Neuron (in vitro differentiated cells): Measurements from ENCODE around the gene CASQ2.

Experiments
- H2AFZ ChIP-seq: one replicate; pipeline ENCODE4 v1.6.1; 2013; ENCODE audit warnings: low read depth, mild to moderate bottlenecking, inconsistent platforms, low read length, moderate library complexity
- H3K27me3 ChIP-seq: one replicate; pipeline ENCODE4 v1.6.1; 2013; ENCODE audit warnings: low read length; ENCODE audit not compliant: insufficient read depth
- H3K36me3 ChIP-seq: one replicate; pipeline ENCODE4 v1.6.1; 2013; ENCODE audit warnings: low read length; ENCODE audit not compliant: insufficient read depth
- H3K4me1 ChIP-seq: one replicate; pipeline ENCODE4 v1.6.1; 2013; ENCODE audit warnings: low read length; ENCODE audit not compliant: insufficient read depth
- H3K4me3 ChIP-seq: 2 replicates; pipeline ENCODE4 v1.5.1; 2013; ENCODE audit warnings: mild to moderate bottlenecking, low read length, moderate library complexity
- H3K9me3 ChIP-seq: one replicate; pipeline ENCODE4 v1.6.1; 2013; ENCODE audit warnings: low read length

CASQ2 gene

DNA sequence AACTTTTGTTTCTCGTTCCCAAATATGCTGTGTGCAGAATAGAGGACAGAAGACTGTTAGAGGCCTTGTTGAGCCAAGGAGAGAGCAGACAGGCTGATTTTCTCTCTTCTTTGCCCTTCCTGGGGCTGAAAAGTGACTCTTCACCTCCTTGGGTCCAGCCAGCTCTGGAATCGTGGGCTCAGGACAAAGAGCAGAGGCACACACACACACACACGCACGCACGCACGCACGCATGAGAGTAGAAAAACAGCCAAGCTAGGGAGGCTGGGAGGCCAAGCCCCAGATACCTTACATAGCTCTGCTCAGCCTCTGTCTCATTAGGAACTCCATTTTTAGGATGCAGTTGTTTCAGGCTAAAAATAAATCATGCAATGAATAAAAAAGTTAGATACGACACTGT lies at the start of gene CASQ2:
CASQ2 (minus strand) TSS at position 166 of the 400 bp plus-strand sequence. CDS start 173 bp downstream, outside the sequence.
- Histone ChIP-seq H3K4me1 (no peaks in the 10 kb centered on the region), H3K27me3 (no peaks in the 10 kb centered on the region), H2AFZ (no peak within 1 kb of the TSS), H3K36me3 (no peaks in the 10 kb centered on the region), H3K4me3 (no peak within 1 kb of the TSS), H3K9me3 (no peaks in the 10 kb centered on the region)

- Histone ChIP-seq H2AFZ (no peak overlapping the region), H3K27me3 (no peaks in the 10 kb centered on the region), H3K9me3 (no peaks in the 10 kb centered on the region)
These were observed 47.2 kb upstream of the CASQ2 start for GRCh38 chr1:115815694-115816093.

GRCh38 chr1:115814685-115815398 lies 46.3 kb upstream of the CASQ2 start:
- Histone ChIP-seq H3K4me3 (no peak overlapping the region), H3K27me3 (no peaks in the 10 kb centered on the region), H3K4me1 (no peaks in the 10 kb centered on the region), H2AFZ (no peak overlapping the region), H3K36me3 (no peaks in the 10 kb centered on the region), H3K9me3 (no peaks in the 10 kb centered on the region)

More at GRCh38 chr1:115815694-115816093, 47.2 kb upstream of the CASQ2 start:
- no peak overlapping the region for H3K4me3 ChIP-seq
- H3K36me3 ChIP-seq = no peaks in the 10 kb centered on the region
- no peaks in the 10 kb centered on the region for H3K4me1 ChIP-seq

DNA sequence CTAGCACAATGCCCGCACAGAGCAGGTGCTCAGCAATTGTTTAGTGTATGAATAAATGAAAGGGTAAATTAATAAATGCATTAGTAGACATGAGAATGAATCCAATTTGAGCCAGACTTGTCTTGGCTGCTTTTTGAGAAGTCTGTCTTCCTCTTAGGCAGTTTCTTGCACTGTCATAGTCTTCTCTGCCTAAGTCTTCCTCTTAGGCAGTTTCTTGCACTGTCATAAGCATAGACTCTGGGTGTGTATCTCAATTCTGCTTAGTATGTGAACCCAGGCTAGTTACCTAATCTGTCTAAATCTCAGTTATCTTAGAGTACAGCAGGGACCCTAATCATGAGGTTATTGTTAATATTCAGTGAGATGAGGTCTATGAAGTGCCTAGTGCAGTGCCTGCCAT lies 45.2 kb upstream of the CASQ2 start:
- H2AFZ ChIP-seq = no peak overlapping the region
- H3K36me3 ChIP-seq = no peaks in the 10 kb centered on the region
- no peaks in the 10 kb centered on the region for H3K9me3 ChIP-seq
- no peaks in the 10 kb centered on the region for H3K27me3 ChIP-seq
- no peaks in the 10 kb centered on the region for H3K4me1 ChIP-seq
- no peak overlapping the region for H3K4me3 ChIP-seq

GRCh38 chr1:115811140-115811828 lies 42.8 kb upstream of the CASQ2 start:
- Histone ChIP-seq H3K4me3 (no peak overlapping the region), H2AFZ (no peak overlapping the region), H3K9me3 (no peaks in the 10 kb centered on the region), H3K4me1 (no peaks in the 10 kb centered on the region), H3K36me3 (no peaks in the 10 kb centered on the region), H3K27me3 (no peaks in the 10 kb centered on the region)

- H3K27me3 ChIP-seq = no peaks in the 10 kb centered on the region
- H2AFZ ChIP-seq = no peak overlapping the region
- H3K4me3 ChIP-seq = no peak overlapping the region
- H3K4me1 ChIP-seq = no peaks in the 10 kb centered on the region
- no peaks in the 10 kb centered on the region for H3K36me3 ChIP-seq
- no peaks in the 10 kb centered on the region for H3K9me3 ChIP-seq
These were observed 42.1 kb upstream of the CASQ2 start for GRCh38 chr1:115810609-115811008.

DNA sequence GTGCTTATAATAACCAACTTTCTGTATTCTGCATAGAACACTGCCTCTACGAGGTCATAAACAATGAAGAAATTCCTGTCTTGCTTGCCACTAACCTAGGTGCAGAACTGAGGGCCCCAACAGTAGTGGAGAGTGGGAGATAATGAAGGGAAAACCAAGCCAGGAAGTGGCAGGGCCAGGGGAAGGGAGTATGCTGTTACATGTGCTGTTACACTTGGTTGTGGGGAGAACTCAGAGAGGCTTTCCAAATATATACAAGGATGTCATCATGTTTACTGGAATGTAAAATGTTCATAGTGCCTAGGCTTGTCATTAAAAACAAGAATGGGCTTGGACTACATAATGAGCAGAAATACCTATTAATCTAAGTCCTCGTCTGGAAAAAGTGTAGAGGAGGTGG lies 41.3 kb upstream of the CASQ2 start:
- H3K4me1 ChIP-seq = no peaks in the 10 kb centered on the region
- H2AFZ ChIP-seq = no peak overlapping the region
- no peaks in the 10 kb centered on the region for H3K27me3 ChIP-seq
- H3K9me3 ChIP-seq = no peaks in the 10 kb centered on the region
- H3K36me3 ChIP-seq = no peaks in the 10 kb centered on the region
- no peak overlapping the region for H3K4me3 ChIP-seq

DNA sequence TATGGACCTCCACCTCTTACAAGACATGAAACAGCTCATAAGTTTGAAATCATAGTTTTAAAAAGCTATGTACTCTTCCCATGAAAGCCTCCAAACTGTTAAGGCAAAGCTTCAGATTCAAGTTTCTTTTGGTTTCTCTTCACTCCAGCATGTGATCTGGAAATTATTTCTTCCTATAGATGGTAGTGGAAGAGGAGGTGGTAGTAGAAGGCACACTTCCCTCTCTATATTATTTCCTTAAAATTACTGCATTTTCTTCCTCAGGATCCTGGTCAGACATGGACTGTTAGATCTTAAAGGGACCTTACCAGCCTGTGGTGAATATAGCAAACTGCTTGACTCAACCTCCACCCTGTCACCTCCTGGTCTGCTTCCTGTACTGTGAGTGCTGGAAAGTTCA lies 40.6 kb upstream of the CASQ2 start:
- Histone ChIP-seq H3K27me3 (no peaks in the 10 kb centered on the region), H3K4me3 (no peak overlapping the region), H3K36me3 (no peaks in the 10 kb centered on the region), H2AFZ (no peak overlapping the region), H3K9me3 (no peaks in the 10 kb centered on the region), H3K4me1 (no peaks in the 10 kb centered on the region)

DNA sequence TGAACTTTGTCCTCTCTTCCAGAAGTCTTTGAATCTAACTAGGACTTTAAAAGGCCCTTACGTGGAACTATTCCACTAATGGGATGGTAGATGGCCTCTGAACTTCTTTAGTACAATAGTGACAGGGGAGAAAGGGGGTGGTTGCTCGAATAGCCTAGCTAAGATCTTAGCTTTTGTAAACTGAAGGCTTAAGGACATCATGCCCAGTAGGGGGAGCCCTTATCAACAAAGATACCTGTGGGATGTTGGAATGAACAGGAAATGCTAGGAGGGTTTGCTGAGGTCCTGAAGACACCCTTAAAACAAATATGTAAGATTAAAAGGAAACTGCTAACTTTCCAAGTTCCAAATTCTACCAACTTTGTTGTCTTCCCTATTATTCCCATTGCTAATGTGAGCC lies 39.2 kb upstream of the CASQ2 start:
- H3K9me3 ChIP-seq = no peaks in the 10 kb centered on the region

DNA sequence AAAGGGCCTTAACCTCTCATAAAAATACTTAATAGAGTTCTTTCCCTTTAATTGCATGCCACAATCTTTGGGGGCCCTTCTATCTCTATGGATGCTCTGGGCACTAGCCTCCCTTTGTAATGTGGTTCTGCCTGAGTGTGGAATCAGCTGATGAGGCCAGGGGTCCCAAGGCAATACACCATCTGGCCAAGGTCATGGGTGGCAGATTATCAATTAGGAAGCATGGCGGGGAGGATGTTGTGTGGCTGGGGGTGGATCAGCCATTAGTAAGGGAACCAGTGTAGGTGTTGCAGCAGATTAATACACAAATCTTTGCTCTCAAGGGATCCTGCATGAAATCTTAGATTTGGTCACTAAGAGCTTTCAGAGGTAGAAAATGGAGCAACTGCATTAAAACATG lies 37.1 kb upstream of the CASQ2 start:
- no peaks in the 10 kb centered on the region for H3K27me3 ChIP-seq
- H3K36me3 ChIP-seq = no peaks in the 10 kb centered on the region
- H3K9me3 ChIP-seq = no peaks in the 10 kb centered on the region
- no peak overlapping the region for H2AFZ ChIP-seq
- no peaks in the 10 kb centered on the region for H3K4me1 ChIP-seq
- H3K4me3 ChIP-seq = no peak overlapping the region

More for the DNA sequence above, 39.2 kb upstream of the CASQ2 start:
- Histone ChIP-seq H3K4me1 (no peaks in the 10 kb centered on the region), H3K4me3 (no peak overlapping the region), H3K36me3 (no peaks in the 10 kb centered on the region), H2AFZ (no peak overlapping the region), H3K27me3 (no peaks in the 10 kb centered on the region)

DNA sequence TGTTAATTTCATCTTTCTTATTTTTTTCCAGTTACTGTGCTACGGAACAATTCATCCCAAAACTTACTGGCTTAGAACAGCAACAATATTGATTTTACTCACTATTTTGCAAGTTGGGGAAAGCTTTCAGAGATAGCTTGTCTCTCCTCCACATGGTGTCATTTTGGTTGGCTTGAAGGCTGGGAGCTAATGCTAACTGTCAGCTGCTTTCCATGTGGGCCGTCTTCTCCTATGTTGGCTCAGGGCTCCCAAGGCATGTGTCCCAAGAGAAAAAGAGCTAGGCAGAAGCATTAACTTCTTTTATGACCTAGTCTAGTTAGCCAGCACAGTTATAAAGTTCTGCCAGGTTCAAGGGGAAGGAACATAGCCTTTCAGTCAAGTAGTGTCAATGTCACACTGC lies 33.9 kb upstream of the CASQ2 start:
- Histone ChIP-seq H3K4me1 (peaks cover under 1% of the 10 kb centered on the region), H3K9me3 (no peaks in the 10 kb centered on the region), H3K27me3 (no peaks in the 10 kb centered on the region), H3K36me3 (no peaks in the 10 kb centered on the region), H2AFZ (no peak overlapping the region), H3K4me3 (no peak overlapping the region)

DNA sequence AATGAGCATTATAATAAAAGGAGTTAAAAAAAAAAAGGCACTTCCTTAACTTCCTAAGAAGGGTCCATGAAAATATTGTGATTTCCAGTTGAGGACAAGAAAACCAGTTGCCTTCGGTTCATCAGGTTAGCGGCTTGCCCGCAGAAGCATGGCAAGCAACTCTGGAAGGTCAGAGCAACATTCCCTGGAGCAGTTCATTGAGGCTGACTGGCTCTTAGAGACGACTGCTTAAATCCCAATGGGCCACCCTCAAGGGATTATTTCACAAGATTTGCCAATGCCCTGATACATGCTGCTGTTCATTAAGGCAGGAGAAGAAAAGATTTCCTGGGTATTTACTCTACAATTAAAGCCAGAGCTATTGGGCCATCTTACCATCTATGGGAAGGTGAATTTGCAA lies 29.0 kb upstream of the CASQ2 start:
- H3K27me3 ChIP-seq = no peaks in the 10 kb centered on the region
- H3K9me3 ChIP-seq = no peaks in the 10 kb centered on the region
- H2AFZ ChIP-seq = no peak overlapping the region
- no peaks in the 10 kb centered on the region for H3K36me3 ChIP-seq
- H3K4me1 ChIP-seq = peaks cover 10% of the 10 kb centered on the region
- no peak overlapping the region for H3K4me3 ChIP-seq

DNA sequence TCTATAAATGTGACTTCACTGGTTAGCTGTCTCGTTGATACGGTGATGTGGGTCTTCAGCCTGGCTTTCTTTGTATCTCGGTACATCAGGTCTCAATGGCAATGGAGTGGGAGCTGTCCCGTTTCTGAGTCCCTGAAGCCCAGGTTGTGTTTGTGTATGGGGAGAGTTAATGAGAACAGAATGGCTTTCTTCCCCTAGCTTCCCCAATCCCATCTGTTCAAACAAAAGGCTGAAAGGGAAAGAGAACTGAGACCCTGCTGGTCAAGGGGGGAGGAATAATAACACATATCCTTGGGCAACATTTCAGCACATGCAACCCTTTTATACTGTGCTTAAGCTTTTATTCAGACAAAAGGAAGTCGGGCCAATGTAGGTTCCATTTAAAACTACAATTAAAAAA lies 28.4 kb upstream of the CASQ2 start:
- H3K9me3 ChIP-seq = no peaks in the 10 kb centered on the region
- H3K36me3 ChIP-seq = no peaks in the 10 kb centered on the region
- H3K4me1 ChIP-seq = peaks cover 10% of the 10 kb centered on the region
- H2AFZ ChIP-seq = no peak overlapping the region
- no peaks in the 10 kb centered on the region for H3K27me3 ChIP-seq
- no peak overlapping the region for H3K4me3 ChIP-seq
